ENCODE data around the gene PHF20.

DNA sequence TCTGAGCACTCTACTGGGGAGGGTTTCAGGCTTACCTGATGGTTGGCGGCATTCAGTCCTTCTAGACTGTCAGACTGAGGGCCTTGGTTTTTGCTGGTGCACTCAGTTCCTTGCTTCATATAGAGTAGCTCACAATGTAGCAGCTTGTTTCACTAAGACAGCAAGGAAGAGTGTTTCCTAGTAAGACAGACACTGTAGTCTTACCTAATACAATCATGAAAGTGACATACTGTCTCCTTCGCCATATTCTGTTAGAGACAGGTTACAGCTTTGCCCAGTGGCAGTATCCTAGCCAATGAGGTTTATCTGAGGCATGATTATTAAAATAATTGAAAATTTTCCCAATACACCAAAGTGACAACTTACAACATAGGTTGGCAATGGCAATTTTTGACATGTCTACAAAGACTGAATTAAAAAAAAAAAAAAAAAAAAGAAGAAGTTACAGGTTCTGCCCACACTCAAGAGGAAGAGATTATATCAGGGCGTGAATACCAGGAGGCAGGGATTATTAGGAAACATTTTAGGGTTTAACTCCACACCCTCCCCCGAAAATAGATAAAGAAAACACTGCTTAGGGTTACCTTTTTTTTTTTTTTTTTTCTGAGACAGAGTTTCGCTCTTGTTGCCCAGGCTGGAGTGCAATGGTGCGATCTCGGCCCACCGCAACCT lies 115.7 kb downstream of the PHF20 start:
- TF ChIP-seq, protein P1, sequence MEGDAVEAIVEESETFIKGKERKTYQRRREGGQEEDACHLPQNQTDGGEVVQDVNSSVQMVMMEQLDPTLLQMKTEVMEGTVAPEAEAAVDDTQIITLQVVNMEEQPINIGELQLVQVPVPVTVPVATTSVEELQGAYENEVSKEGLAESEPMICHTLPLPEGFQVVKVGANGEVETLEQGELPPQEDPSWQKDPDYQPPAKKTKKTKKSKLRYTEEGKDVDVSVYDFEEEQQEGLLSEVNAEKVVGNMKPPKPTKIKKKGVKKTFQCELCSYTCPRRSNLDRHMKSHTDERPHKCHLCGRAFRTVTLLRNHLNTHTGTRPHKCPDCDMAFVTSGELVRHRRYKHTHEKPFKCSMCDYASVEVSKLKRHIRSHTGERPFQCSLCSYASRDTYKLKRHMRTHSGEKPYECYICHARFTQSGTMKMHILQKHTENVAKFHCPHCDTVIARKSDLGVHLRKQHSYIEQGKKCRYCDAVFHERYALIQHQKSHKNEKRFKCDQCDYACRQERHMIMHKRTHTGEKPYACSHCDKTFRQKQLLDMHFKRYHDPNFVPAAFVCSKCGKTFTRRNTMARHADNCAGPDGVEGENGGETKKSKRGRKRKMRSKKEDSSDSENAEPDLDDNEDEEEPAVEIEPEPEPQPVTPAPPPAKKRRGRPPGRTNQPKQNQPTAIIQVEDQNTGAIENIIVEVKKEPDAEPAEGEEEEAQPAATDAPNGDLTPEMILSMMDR (IDR thresholded peaks at IDR 0.05) = no peak
- no peak for TF ChIP-seq POLR2A (IDR thresholded peaks at IDR 0.05)
